NCI-H2227 (cell line): ENCODE measurements around the gene LRRC10.

Experiments used
- DNase-seq: peaks from one replicate; lab custom pipeline; 2025; ENCODE audit not compliant: unreplicated experiment; lab: John Stamatoyannopoulos, UW

The LRRC10 gene, protein sequence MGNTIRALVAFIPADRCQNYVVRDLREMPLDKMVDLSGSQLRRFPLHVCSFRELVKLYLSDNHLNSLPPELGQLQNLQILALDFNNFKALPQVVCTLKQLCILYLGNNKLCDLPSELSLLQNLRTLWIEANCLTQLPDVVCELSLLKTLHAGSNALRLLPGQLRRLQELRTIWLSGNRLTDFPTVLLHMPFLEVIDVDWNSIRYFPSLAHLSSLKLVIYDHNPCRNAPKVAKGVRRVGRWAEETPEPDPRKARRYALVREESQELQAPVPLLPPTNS

GRCh38 chr12:69610729-69611128, at the start of gene LRRC10:
Gene LRRC10 (minus strand): TSS chr12:69610907. CDS start chr12:69610838, 69 bp downstream.
- no peak for DNase-seq

DNA sequence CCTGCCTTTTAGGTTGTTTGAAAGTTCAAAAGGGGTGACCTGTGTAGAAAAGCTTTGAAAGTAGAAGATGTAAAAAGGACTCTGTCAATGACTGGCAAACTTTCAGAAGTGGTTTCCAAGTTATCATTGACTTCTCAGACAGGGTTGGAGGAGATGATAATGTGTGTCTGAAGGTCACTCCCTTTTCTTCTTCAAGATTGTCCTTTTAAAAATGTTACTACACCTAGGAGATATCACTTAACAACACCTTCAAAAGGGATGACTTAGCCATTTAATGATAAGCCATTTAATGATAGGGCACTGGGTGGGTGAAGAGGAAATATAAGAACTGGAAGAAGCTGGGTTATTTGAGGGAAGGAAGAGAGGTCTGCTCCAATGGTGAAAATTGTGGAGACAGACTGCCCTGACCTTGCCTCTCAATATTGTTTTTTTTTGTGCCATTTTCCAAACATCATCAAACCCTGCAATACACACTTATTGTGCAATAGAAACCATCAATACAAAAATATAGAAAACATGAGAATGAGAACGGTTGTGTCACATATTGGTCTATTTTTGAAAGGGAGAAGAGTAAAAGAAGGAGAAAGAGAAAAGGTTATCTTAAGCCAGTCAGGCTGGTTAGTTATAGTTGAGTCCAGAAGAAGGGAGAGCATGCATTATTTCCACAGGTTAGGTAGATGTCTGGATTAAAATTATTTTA, 49.6 kb upstream of the LRRC10 start:
- DNase-seq = no peak

DNA sequence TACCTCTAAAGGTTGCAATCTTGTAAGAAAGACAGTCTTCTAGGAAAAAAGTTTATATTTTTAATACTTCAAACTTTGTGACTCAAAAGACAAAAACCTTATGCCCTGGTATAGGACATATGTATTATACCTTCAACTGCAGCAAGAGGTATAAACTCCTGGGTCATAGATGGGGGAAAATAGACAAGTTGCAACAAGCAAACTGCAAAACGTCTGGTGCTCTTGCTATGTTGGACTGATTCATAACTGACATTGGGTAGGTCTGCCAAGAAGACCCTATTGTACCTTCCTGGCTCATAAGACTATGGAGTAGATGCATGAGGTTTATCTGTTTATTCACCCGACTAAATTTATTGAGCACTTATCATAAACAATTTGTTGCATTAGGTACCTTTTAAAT, 47.5 kb upstream of the LRRC10 start:
- no peak for DNase-seq

GRCh38 chr12:69657376-69658137, 46.9 kb upstream of the LRRC10 start:
- no peak for DNase-seq

GRCh38 chr12:69655616-69656340, 45.1 kb upstream of the LRRC10 start:
- no peak for DNase-seq

- DNase-seq = no peak
Observed at GRCh38 chr12:69653703-69654102, 43.0 kb upstream of the LRRC10 start.

DNA sequence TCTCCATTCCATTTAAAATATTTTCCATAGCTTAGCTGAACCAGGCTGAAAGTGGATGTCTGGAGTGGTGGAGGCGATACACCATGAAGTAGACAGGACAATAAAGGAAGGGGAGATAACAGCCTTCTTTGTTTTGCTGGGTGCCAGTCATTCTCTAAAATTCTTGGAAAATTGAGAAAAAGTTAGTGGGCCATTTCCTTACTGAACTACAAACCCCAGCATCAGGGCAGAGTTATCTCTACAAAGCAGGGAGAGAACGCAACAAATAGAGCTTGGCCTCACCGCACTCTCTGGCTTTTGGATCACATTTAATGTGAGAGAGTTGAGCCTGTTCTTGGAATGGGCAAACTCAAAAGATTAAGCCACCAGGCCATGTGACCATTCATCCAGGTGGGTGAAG, 41.2 kb upstream of the LRRC10 start:
- DNase-seq = no peak

- no peak for DNase-seq
Observed at GRCh38 chr12:69649529-69649928, 38.8 kb upstream of the LRRC10 start.

DNA sequence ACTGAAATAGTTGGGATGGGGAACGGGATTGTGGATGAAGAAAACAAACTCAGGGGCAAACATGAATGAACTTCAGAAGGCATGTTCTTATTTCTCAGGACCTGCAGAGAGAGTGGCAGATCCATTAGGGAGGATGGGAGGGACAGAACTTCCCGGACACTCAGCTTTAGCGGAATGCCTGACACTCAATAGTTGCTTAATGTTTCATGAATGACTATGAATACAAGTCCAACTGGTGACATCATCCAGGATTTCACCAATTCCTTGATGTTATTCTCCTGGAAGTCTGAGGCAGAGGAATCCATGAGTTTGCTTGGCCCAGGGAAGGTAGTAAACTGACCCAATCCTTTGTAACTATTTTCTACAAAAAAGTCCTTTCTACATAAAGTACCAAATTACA, 37.8 kb upstream of the LRRC10 start:
- DNase-seq = no peak

GRCh38 chr12:69647178-69647577, 36.5 kb upstream of the LRRC10 start:
- DNase-seq = no peak

- DNase-seq = no peak
Observed at GRCh38 chr12:69645031-69645430, 34.3 kb upstream of the LRRC10 start.

DNA sequence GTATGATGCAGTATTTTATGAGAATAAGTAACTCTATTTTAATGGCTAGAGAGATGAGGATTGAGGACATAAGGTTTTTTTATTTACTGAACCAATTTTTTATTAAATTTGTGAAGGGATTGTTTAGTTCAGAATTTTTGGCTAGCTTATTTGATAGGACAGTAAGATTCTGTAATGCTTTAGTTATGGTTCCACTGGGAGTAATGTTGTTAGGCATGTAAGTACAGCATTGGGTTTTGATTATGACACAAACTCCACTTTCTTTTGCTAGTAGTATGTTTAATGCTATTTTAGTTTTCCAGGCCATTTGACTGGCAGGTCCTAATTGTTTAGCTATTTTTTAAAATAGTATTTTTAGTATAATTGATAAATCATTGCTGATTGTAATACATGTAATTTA, 33.8 kb upstream of the LRRC10 start:
- no peak for DNase-seq

DNA sequence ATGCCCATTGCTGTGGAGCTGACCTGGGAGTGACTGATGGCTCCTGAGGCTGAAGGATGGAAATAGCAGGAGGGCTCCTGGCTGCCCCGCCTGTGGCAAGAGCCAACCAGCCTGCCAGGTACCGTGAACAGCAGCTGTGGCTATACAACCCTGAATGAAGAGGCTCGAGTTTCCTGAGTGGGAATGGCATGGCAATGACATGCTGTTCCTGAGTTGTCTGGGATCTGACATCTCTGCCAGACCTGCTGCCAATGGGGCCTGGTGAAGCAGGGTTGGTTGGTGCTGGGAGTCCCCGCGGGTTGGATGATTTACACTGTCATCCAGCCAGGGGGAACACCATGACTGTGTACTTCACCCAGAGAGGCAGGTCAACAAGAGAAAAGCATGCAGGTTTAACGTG, 31.8 kb upstream of the LRRC10 start:
- no peak for DNase-seq

DNA sequence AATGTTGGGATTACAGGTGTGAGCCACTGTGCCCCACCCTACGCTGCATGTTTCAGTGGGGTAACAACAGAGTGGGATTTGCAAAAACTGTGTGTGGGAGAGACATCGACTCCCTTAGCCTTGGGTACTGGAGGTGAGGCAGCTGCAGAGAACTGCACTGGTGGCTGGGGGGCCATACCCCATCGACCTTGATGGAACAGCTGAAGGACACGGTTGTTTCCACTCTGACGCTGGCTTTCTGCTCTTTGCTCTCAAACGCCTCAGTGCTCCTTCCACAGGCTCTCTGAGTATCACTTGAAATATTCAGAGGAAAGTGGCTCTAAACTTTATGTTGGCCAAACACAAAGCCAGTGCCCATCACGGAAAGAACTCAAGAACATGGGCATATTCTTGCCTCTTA, 30.8 kb upstream of the LRRC10 start:
- no peak for DNase-seq

DNA sequence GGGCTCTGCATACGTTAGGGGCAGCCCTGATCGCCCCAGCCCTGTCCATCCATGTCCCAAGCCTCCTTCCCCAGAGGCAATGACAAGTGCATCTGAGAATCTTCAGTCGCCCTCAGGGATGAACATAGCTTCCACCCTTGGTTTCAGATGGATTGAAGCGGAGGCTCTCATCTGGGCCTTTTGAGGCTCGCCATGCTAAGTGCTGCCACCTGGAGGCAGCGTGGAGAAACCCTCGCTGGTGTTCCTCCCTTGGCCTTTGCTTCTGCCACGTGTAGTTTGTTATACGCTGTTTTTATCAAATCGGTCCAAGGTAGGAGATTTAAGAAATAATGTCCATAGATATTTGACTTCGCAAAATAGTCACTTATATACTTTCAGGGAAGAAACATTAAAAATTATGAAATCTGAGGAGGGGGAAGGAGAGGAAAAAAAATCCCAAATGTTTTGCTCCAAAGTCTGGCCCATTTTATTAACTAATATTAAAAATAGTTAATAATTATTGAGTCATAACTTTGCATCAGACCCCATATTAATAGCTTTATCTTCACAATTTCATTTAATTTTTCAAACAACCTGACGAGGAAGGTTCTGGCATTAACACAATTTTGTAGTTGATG, 28.8 kb upstream of the LRRC10 start:
- peak; percentile 56 for DNase-seq

DNA sequence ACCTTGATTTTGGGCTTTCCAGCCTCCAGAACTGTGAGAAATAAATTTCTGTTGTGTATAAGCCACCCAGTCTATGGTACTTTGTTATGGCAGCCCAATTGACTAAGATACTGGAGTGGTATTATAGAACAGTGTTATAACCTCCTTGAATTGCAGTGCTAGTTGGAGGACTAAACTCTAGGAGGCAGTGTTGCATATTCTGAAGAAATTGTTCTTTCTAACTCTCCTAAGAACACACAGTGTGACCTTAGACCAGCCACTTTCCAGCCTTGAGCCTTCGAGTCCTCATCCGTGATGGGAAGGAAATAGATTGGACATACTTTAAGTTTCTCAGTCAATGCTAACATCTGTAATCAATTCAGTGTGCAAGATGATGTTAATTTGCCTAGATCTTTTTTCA, 22.4 kb upstream of the LRRC10 start:
- DNase-seq = no peak

DNA sequence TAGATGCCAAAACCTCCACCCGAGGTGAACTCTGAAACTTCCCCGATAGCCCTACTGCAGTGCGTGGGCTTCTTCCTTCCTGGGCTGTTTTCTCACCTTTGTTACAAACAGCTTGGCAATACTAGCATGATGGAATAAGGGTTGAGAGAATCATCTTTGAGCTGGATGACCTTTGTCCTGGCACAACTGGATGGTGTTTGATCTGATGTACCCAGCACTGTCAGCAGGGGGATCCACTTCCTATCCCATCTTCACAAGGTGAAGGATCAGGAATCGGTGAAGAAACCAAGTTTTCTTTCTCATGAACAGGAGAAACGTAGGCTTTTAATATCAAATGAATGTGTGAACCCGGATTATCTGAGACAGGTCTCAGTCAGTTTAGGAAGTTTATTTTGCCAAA, 19.5 kb upstream of the LRRC10 start:
- DNase-seq = no peak

DNA sequence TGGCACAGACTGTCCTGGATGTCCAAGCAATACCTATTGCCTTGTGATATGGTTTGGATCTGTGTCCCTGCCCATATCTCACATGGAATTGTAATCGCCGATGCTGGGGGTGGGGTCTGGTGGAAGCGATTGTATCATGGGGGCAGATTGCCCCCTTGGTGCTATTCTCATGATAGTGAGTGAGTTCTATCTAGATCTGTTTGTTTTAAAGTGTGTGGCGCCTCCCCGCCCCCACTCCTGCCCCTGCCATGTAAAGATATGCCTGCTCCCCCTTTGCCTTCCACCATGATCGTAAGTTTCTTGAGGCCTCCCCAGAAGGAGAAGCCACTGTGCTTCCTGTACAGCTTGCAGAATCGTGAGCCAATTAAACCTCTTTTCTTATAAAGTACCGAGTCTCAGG, 16.8 kb upstream of the LRRC10 start:
- no peak for DNase-seq

- no peak for DNase-seq
Observed at GRCh38 chr12:69623970-69624369, 13.3 kb upstream of the LRRC10 start.

GRCh38 chr12:69621551-69621950, 10.8 kb upstream of the LRRC10 start:
- DNase-seq = no peak

DNA sequence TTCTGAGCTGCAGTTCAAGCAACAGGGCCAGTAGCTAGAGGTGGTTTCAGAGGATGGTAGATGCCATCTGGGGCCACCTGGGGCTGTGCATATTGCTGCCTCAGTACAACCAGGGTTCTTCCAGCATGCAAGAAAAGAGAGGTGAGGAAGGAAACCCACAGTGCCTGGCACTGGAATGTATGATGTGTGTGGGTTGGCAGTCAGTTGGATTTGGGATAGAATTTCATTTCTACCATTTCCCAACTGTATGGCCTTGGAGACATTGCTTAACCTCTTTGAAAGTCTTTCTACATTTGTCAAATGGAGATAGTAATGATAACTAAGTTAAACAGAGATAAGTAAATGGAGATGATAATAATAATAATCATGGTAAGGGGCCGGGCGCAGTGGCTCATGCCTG, 10.2 kb upstream of the LRRC10 start:
- no peak for DNase-seq
